Glutamatergic neuron (in vitro differentiated cells): Measurements from ENCODE around the gene LRRIQ4. TPM values are rescaled to one million over a fixed set of nuclear protein-coding genes. Genes with fewer than 3 reads are reported as not detected.

Source experiments
- DNase-seq: peaks from one replicate; pipeline ENCODE4 v3.0.0; 2022
- H3K27ac Mint-ChIP-seq: one replicate; pipeline ENCODE4 v1.8.0; 2020; ENCODE audit warnings: mild to moderate bottlenecking, mixed read lengths, inconsistent platforms; ENCODE audit not compliant: unreplicated experiment
- H3K27me3 Mint-ChIP-seq: one replicate; pipeline ENCODE4 v1.8.0; 2020; ENCODE audit warnings: mild to moderate bottlenecking, moderate library complexity, mixed read lengths, inconsistent platforms; ENCODE audit not compliant: unreplicated experiment
- H3K36me3 Mint-ChIP-seq: one replicate; pipeline ENCODE4 v1.8.0; 2020; ENCODE audit warnings: mild to moderate bottlenecking, mixed read lengths, inconsistent platforms; ENCODE audit not compliant: unreplicated experiment
- H3K4me1 Mint-ChIP-seq: one replicate; pipeline ENCODE4 v1.8.0; 2020; ENCODE audit warnings: mild to moderate bottlenecking, low read depth, mixed read lengths, inconsistent platforms; ENCODE audit not compliant: unreplicated experiment
- H3K4me3 Mint-ChIP-seq: one replicate; pipeline ENCODE4 v1.8.0; 2020; ENCODE audit warnings: mild to moderate bottlenecking, mixed read lengths, inconsistent platforms; ENCODE audit not compliant: unreplicated experiment
- H3K9me3 Mint-ChIP-seq: one replicate; pipeline ENCODE4 v1.8.0; 2020; ENCODE audit warnings: mild to moderate bottlenecking, moderate library complexity, mixed read lengths, inconsistent platforms; ENCODE audit not compliant: unreplicated experiment
- CTCF ChIP-seq: fragments of 200-600 bp; sonication (generic); IDR thresholded peaks from one replicate; pipeline ENCODE4 v1.5.0; 2021; ENCODE audit not compliant: partially characterized antibody, unreplicated experiment
- total RNA-seq: library from RNA; stranded (reverse); fragmentation: NEBNext Ultra II Directional; extraction: Animal tissue kit (Norgen Biotek cat#: 25700); gene quantifications from one replicate; pipeline ENCODE4 v1.2.1, GENCODE V29; 2021; ENCODE audit not compliant: unreplicated experiment

The LRRIQ4 gene
- total RNA-seq, 1 donor from 2014 or later: 0.29 TPM

GRCh38 chr3:169777822-169778221, 34.8 kb upstream of the LRRIQ4 start:
- Mint-ChIP-seq H3K4me3 (no peak overlapping the region), H3K9me3 (peaks cover 11% of the 10 kb centered on the region), H3K4me1 (peaks cover 8% of the 10 kb centered on the region), H3K27me3 (peaks cover 5% of the 10 kb centered on the region), H3K36me3 (no peaks in the 10 kb centered on the region), H3K27ac (no peak overlapping the region)
- DNase-seq: no peak
- no peak for TF ChIP-seq CTCF

DNA sequence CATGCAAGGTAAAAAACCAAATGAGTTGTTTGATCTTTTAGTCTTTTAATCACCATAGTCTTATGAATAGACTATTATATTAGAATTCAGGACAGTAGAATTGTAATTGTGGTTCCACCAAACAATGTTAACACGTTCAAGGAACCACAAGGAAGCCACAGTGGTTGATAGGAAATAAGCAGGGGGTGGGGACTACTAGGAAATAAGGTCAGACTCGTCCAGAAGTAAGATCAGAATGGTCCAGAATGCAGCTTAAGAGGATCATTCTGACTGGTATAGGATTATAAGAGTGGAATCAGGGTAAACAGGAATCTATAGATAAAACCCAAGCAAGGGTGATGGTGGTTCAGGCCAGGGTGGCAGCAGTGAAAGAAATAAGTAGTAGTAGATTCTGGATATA, 31.9 kb upstream of the LRRIQ4 start:
- Mint-ChIP-seq H3K36me3 (no peaks in the 10 kb centered on the region), H3K27ac (no peak overlapping the region), H3K9me3 (no peaks in the 10 kb centered on the region), H3K4me1 (no peaks in the 10 kb centered on the region), H3K4me3 (no peak overlapping the region), H3K27me3 (no peaks in the 10 kb centered on the region)
- DNase-seq: no peak
- no peak for TF ChIP-seq CTCF

DNA sequence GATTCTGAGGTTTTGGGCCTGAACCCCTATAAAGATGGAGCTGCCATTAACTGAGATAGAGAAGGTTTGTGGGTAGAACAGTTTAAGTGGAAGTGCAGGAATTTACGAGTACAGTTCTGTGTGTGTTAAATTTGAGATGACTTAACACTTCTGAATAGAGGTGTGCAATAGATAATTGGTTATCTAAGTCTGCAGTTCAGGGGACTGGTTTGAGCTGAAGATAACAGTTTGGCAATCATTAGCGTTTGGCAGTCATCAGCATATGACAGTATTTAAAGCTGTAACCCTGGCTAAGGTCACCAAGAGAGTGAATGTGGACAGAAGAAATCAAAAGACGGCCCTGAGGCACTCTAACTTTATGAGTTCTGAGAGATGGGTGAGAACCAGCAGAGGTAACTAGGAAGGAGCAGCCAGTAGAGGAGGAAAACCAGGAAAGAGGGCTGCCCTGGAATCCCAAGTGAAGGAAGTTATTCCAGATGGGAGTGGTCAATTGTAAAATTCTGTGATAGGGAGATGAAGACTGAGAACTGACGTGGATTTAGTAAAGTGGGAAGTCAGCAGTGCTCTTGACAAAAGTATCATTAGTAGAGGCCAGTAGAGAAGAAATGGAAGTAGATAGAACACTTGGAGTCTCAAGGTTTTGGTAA, 31.3 kb upstream of the LRRIQ4 start:
- Mint-ChIP-seq H3K9me3 (no peaks in the 10 kb centered on the region), H3K27ac (no peak overlapping the region), H3K4me1 (no peaks in the 10 kb centered on the region), H3K36me3 (no peaks in the 10 kb centered on the region), H3K4me3 (no peak overlapping the region), H3K27me3 (no peaks in the 10 kb centered on the region)
- TF ChIP-seq CTCF: no peak
- no peak for DNase-seq

- no peak overlapping the region for H3K4me3 Mint-ChIP-seq
- no peak for DNase-seq
These were observed 25.6 kb upstream of the LRRIQ4 start for GRCh38 chr3:169787120-169787519.

More at GRCh38 chr3:169787120-169787519, 25.6 kb upstream of the LRRIQ4 start:
- no peaks in the 10 kb centered on the region for H3K36me3 Mint-ChIP-seq
- no peaks in the 10 kb centered on the region for H3K4me1 Mint-ChIP-seq
- no peak for TF ChIP-seq CTCF
- H3K9me3 Mint-ChIP-seq: no peaks in the 10 kb centered on the region
- no peak overlapping the region for H3K27ac Mint-ChIP-seq
- no peaks in the 10 kb centered on the region for H3K27me3 Mint-ChIP-seq
